ENCODE results near the gene HSPA12B.

Gene HSPA12B

GRCh38 chr20:3747471-3747870, 15.0 kb downstream of the HSPA12B start:
- no peak for DNase-seq (ENCODE audit: low read depth in 2 of 2, low spot score in 1 of 2)

- DNase-seq (ENCODE audit: low read depth in 2 of 2, low spot score in 1 of 2) = no peak
Measured at GRCh38 chr20:3748073-3748472, 15.6 kb downstream of the HSPA12B start.

GRCh38 chr20:3749087-3749688, 16.7 kb downstream of the HSPA12B start:
- DNase-seq (ENCODE audit: low read depth in 2 of 2, low spot score in 1 of 2) = no peak

GRCh38 chr20:3749689-3750531, 17.4 kb downstream of the HSPA12B start:
- DNase-seq (ENCODE audit: low read depth in 2 of 2, low spot score in 1 of 2) = no peak

- no peak for DNase-seq (ENCODE audit: low read depth in 2 of 2, low spot score in 1 of 2)
Measured at GRCh38 chr20:3751305-3751674, 18.8 kb downstream of the HSPA12B start.

- DNase-seq (ENCODE audit: low read depth in 2 of 2, low spot score in 1 of 2) = peak in 1 of 2 donors; percentile 6
Measured at GRCh38 chr20:3751675-3752385, 19.3 kb downstream of the HSPA12B start.

- no peak for DNase-seq (ENCODE audit: low read depth in 2 of 2, low spot score in 1 of 2)
Measured at GRCh38 chr20:3752386-3752759, 19.9 kb downstream of the HSPA12B start.

GRCh38 chr20:3753098-3753497, 20.6 kb downstream of the HSPA12B start:
- peak; percentile 14 to 46 for DNase-seq (ENCODE audit: low read depth in 2 of 2, low spot score in 1 of 2)

GRCh38 chr20:3753501-3754275, 21.2 kb downstream of the HSPA12B start:
- DNase-seq (ENCODE audit: low read depth in 2 of 2, low spot score in 1 of 2) = no peak

DNA sequence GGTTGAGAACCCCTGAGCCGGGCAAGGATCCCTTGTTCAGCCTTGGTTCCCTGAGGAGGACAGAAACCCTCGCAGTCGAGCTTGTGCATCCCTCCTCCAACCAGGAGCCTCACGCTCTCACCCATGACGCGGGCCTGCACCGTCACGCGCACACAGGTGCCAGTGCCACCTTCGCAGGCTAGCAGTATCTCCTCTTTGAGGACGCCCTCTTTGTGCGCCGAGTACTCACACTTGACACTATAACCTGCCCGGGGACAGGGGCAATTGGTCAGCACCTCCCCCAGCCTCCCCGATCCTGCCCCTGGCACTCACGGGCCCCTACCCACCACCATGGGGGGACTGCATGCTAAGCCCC, 21.8 kb downstream of the HSPA12B start:
- DNase-seq (ENCODE audit: low read depth in 2 of 2, low spot score in 1 of 2) = no peak

DNA sequence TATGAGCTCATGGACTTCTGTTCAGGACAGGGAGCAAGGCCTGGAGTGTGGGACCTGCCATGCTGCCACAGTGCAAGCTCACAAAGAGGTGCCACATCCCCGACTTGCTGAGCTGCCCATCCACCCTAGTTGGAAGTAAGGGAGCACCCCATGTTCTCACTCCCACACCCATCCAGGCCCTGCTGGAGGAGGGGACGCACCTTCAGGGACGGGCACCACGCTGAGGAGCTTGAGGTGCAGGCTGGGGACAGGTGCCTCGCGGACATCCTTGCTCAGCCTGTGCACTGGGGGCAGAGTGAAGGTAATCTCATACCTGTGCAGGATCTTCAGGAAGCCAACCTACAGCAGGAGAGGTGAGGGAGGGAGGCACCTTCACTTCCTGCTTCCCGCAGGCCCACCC, 22.8 kb downstream of the HSPA12B start:
- no peak for DNase-seq (ENCODE audit: low read depth in 2 of 2, low spot score in 1 of 2)

DNA sequence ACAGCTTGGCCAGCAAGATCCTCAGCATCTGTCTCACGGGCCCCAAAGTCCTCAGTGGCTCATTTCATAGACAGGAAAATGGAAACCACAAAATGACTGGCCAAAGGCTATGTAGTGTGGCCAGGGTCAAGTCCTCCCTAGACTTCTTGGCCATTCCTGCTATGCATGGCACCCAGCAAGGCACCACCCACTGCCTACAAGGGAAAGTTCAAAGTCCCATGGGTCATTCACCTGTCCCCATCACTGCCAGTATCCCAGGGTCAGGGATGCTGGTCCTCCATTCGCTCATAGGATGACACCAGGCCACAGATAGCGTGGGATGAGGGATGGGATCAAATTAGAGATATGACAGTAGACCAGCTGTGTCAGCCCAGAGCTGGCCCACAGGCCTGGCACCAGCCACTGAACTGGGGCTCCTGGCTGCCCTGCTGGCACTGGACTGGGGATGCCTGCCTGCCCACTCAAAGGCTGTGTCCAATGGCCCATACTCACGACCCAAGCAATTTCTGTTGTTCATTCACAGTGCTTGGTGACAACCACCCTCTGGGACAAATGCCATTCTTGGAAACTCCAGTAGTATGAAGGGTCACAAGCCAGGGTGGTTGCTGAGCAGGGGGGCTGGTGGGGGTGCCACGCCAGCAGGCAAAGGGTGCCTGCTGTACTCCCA, 23.5 kb downstream of the HSPA12B start:
- no peak for DNase-seq (ENCODE audit: low read depth in 2 of 2, low spot score in 1 of 2)

GRCh38 chr20:3757268-3757667, 24.8 kb downstream of the HSPA12B start:
- DNase-seq (ENCODE audit: low read depth in 2 of 2, low spot score in 1 of 2) = no peak

DNA sequence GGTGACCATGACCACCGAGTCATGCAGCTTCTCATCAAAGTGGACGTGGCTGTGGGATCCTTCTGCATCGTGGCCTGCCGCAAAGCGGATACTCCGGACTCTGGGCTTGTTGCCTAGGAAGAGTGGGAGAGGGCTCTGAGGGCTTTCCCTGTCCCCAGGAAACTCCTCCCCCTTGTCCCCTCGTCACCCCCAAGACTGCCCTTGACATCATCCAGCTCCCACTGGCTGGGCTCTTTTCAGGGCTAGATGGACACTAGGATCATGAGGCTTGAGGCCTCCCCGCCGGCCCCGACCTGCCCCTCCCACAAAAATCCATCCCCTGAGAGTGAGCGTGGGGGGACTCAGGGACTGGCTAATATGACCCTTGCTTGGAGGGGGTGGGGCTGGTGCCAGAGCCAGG, 26.1 kb downstream of the HSPA12B start:
- no peak for DNase-seq (ENCODE audit: low read depth in 2 of 2, low spot score in 1 of 2)

GRCh38 chr20:3759316-3759823, 26.9 kb downstream of the HSPA12B start:
- no peak for DNase-seq (ENCODE audit: low read depth in 2 of 2, low spot score in 1 of 2)

GRCh38 chr20:3759884-3760283, 27.4 kb downstream of the HSPA12B start:
- DNase-seq (ENCODE audit: low read depth in 2 of 2, low spot score in 1 of 2) = no peak

DNA sequence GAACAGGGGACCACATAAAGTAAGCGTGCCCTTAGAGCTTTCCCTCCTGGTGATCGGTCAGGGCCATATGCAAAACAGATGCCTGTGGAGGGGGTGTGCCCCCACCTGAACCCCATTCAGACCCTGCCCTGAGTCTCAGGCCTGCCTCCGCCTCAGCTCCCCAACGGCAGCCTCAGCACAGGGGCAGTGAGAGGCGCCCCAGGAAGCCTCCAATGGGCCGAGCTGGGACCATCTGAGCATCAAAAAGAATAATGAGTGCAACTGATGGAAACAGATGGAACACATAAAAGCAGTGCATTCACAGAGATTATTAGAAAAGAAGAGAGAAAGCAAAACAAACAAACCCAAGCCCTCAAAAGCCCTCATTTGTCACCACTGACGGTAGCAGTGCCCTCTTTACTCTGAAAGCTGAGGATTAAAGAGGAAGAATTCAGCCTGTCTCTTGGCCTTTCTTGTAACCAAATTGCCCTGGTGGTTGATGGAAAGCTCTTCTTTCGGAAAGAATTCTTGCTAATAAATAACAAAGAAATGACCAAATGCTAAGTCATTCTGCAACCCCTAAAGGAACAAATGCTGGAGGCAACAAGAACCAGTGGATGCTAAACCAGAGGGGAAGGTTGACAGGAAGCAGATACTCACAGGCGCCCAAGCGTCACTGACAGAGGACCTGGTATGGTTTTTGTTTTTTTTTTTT, 28.3 kb downstream of the HSPA12B start:
- DNase-seq (ENCODE audit: low read depth in 2 of 2, low spot score in 1 of 2) = no peak

GRCh38 chr20:3763671-3764601, 31.5 kb downstream of the HSPA12B start:
- no peak for DNase-seq (ENCODE audit: low read depth in 2 of 2, low spot score in 1 of 2)

GRCh38 chr20:3764659-3765058, 32.2 kb downstream of the HSPA12B start:
- no peak for DNase-seq (ENCODE audit: low read depth in 2 of 2, low spot score in 1 of 2)
